IMR-90 (cell line): Measurements from ENCODE around the gene SLC17A4.

Experiments
- CEBPB ChIP-seq: IDR thresholded peaks from 2 replicates; pipeline ENCODE4 v1.6.1; 2012; ENCODE audit warnings: low read depth, low read length, improper control_type of control experiment
- FOS ChIP-seq: fragments of 150-350 bp; IDR thresholded peaks from 2 replicates; pipeline ENCODE4 v1.6.1; 2016; ENCODE audit warnings: low read depth, low read length
- MXI1 ChIP-seq: IDR thresholded peaks from 2 replicates; pipeline ENCODE4 v1.6.1; 2012; ENCODE audit warnings: low read depth, mild to moderate bottlenecking, low read length, moderate library complexity, borderline replicate concordance
- NFE2L2 ChIP-seq: fragments of 150-350 bp; IDR thresholded peaks from 2 replicates; pipeline ENCODE4 v1.6.1; 2016; ENCODE audit warnings: low read depth, mild to moderate bottlenecking, low read length
- POLR2A ChIP-seq: IDR thresholded peaks from 2 replicates; pipeline ENCODE4 v1.6.1; 2012; ENCODE audit warnings: mild to moderate bottlenecking, low read depth, low read length
- RAD21 ChIP-seq: IDR thresholded peaks from 2 replicates; pipeline ENCODE4 v1.6.1; 2012; ENCODE audit warnings: low read length, improper control_type of control experiment
- USF2 ChIP-seq: fragments of 150-350 bp; IDR thresholded peaks from 2 replicates; pipeline ENCODE4 v1.6.1; 2017; ENCODE audit warnings: mild to moderate bottlenecking, antibody characterized with exemption, low read length, low read depth
- TF ChIP-seq, protein P1 (sequence below): conservative IDR thresholded peaks from 2 replicates; pipeline ENCODE4 v1.5.1; 2012; ENCODE audit warnings: mild to moderate bottlenecking, low read depth, low read length, improper control_type of control experiment

DNA sequence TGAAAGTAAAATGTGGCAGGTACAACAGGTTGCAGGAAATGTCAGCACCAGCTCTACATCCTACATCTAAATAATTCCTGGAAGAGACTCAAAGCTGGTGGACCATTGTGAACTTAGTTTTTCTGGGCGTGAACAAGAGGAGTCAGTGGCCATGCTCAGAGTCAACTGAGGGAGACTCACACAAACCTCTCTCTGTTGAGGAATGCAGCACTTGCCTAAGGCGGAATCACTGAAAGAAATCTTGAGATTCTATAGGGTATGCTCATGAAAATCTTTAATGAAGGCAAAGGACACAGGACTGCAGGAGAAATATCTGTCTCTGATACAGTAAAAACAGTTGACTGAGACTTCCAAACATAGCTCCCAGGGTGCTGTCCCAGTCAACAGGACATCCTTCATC lies 22.5 kb downstream of the SLC17A4 start:
- TF ChIP-seq, protein P1, sequence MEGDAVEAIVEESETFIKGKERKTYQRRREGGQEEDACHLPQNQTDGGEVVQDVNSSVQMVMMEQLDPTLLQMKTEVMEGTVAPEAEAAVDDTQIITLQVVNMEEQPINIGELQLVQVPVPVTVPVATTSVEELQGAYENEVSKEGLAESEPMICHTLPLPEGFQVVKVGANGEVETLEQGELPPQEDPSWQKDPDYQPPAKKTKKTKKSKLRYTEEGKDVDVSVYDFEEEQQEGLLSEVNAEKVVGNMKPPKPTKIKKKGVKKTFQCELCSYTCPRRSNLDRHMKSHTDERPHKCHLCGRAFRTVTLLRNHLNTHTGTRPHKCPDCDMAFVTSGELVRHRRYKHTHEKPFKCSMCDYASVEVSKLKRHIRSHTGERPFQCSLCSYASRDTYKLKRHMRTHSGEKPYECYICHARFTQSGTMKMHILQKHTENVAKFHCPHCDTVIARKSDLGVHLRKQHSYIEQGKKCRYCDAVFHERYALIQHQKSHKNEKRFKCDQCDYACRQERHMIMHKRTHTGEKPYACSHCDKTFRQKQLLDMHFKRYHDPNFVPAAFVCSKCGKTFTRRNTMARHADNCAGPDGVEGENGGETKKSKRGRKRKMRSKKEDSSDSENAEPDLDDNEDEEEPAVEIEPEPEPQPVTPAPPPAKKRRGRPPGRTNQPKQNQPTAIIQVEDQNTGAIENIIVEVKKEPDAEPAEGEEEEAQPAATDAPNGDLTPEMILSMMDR: no peak
- no peak for TF ChIP-seq NFE2L2
- TF ChIP-seq POLR2A: no peak
- no peak for TF ChIP-seq FOS
- TF ChIP-seq RAD21: no peak
- no peak for TF ChIP-seq CEBPB
- no peak for TF ChIP-seq MXI1
- no peak for TF ChIP-seq USF2
